GM12891 (cell line): Measurements from ENCODE around the gene GPR84.

ENCODE experiments used
- DNase-seq: peaks from one replicate; pipeline ENCODE4 v3.0.0; 2011; ENCODE audit warnings: low spot score; ENCODE audit not compliant: insufficient read length
- FAIRE-seq: peaks from 2 replicates; lab custom pipeline; 2011; peaks lifted over from hg19 to GRCh38; lab: Jason Lieb, UNC
- PAX5 ChIP-seq: IDR thresholded peaks from 2 replicates; pipeline ENCODE4 v1.6.1; 2011; ENCODE audit warnings: low read length, moderate library complexity, mild to moderate bottlenecking; ENCODE audit not compliant: insufficient read depth, severe bottlenecking
- POLR2A ChIP-seq: IDR thresholded peaks from 2 replicates; pipeline ENCODE4 v1.6.1; 2011; ENCODE audit warnings: low read depth, low read length, control low read depth
- POLR2AphosphoS5 ChIP-seq: IDR thresholded peaks from 2 replicates; pipeline ENCODE4 v1.6.1; 2011; ENCODE audit warnings: low read depth, low read length, control low read depth
- POU2F2 ChIP-seq: IDR thresholded peaks from 2 replicates; pipeline ENCODE4 v1.6.1; 2011; ENCODE audit warnings: low read depth, mild to moderate bottlenecking, control low read depth, low read length, moderate library complexity
- SPI1 ChIP-seq: IDR thresholded peaks from 2 replicates; pipeline ENCODE4 v1.6.1; 2011; ENCODE audit warnings: low read depth, low read length, control low read depth
- TAF1 ChIP-seq: IDR thresholded peaks from 2 replicates; pipeline ENCODE4 v1.6.1; 2011; ENCODE audit warnings: low read depth, low read length, control low read depth

GPR84 gene

GRCh38 chr12:54363618-54364017 lies 668 bp downstream of the GPR84 start:
- no peak for DNase-seq
- FAIRE-seq: no peak
- TF ChIP-seq PAX5: no peak

- FAIRE-seq (no peak), DNase-seq (no peak)
Observed at GRCh38 chr12:54363047-54363446, 1.2 kb downstream of the GPR84 start.

GRCh38 chr12:54360717-54361456 lies 3.4 kb downstream of the GPR84 start:
- no peak for DNase-seq
- FAIRE-seq: peak; percentile 68

More at GRCh38 chr12:54363047-54363446, 1.2 kb downstream of the GPR84 start:
- no peak for TF ChIP-seq POLR2AphosphoS5
- TF ChIP-seq TAF1: no peak
- no peak for TF ChIP-seq SPI1
- TF ChIP-seq POLR2A: no peak
- TF ChIP-seq POU2F2: no peak
- TF ChIP-seq PAX5: no peak

GRCh38 chr12:54359762-54360351 lies 4.4 kb downstream of the GPR84 start:
- DNase-seq (no peak), FAIRE-seq (no peak)
- no peak for TF ChIP-seq POLR2AphosphoS5
- TF ChIP-seq PAX5: no peak
- no peak for TF ChIP-seq POLR2A
- no peak for TF ChIP-seq SPI1
- TF ChIP-seq POU2F2: no peak

More at GRCh38 chr12:54360717-54361456, 3.4 kb downstream of the GPR84 start:
- TF ChIP-seq TAF1 (no peak), SPI1 (no peak), POLR2A (no peak), POLR2AphosphoS5 (no peak), POU2F2 (no peak), PAX5 (no peak)

- DNase-seq (peak; percentile 84), FAIRE-seq (peak; percentile 98)
- no peak for TF ChIP-seq SPI1
- TF ChIP-seq POLR2AphosphoS5: no peak
- TF ChIP-seq PAX5: no peak
- 0 out of 2 replicates have a peak, but pooled peaks have one; percentile 36 for TF ChIP-seq POLR2A
- TF ChIP-seq POU2F2: no peak
Observed at GRCh38 chr12:54358945-54359761, 5.1 kb downstream of the GPR84 start.

- FAIRE-seq (no peak), DNase-seq (peak; percentile 53)
- TF ChIP-seq TAF1 (no peak), POLR2AphosphoS5 (0 out of 2 replicates have a peak, but pooled peaks have one; percentile 40)
Observed at GRCh38 chr12:54358191-54358944, 5.9 kb downstream of the GPR84 start.

GRCh38 chr12:54357506-54358190 lies 6.6 kb downstream of the GPR84 start:
- FAIRE-seq: no peak
- TF ChIP-seq PAX5 (no peak), POLR2AphosphoS5 (no peak), TAF1 (no peak)
- DNase-seq: no peak

GRCh38 chr12:54356951-54357356 lies 7.3 kb downstream of the GPR84 start:
- DNase-seq (no peak), FAIRE-seq (no peak)
- TF ChIP-seq TAF1 (no peak), POLR2A (no peak), PAX5 (no peak), SPI1 (no peak), POLR2AphosphoS5 (no peak), POU2F2 (no peak)

- FAIRE-seq (no peak), DNase-seq (no peak)
- TF ChIP-seq POU2F2 (no peak), POLR2A (no peak), SPI1 (no peak), TAF1 (no peak), POLR2AphosphoS5 (no peak), PAX5 (no peak)
Observed at GRCh38 chr12:54356228-54356627, 8.1 kb downstream of the GPR84 start.
